OCI-LY3 (cell line): ENCODE data around the gene BMPR2.

ENCODE experiments used
- CTCF ChIP-seq: fragments of 200-600, 300-600 bp; sonication (generic); IDR thresholded peaks from 2 replicates; pipeline ENCODE4 v1.5.1; 2014; ENCODE audit warnings: antibody characterized with exemption, low read length, low read depth
- EZH2phosphoT487 ChIP-seq: fragments of 200-600 bp; shearing (Covaris generic); IDR thresholded peaks from 2 replicates; pipeline ENCODE4 v1.6.1; 2018; ENCODE audit warnings: antibody characterized with exemption, mixed run types, low read depth

GRCh38 chr2:202577250-202578183 is 201.4 kb downstream of the BMPR2 start:
- TF ChIP-seq CTCF (no peak), EZH2phosphoT487 (no peak)
